ELR (cell line): ENCODE data around the gene THRB.

Experiments
- DNase-seq: peaks from one replicate; pipeline ENCODE4 v3.0.0-alpha.2; 2015; ENCODE audit warnings: low read depth

The THRB gene

DNA sequence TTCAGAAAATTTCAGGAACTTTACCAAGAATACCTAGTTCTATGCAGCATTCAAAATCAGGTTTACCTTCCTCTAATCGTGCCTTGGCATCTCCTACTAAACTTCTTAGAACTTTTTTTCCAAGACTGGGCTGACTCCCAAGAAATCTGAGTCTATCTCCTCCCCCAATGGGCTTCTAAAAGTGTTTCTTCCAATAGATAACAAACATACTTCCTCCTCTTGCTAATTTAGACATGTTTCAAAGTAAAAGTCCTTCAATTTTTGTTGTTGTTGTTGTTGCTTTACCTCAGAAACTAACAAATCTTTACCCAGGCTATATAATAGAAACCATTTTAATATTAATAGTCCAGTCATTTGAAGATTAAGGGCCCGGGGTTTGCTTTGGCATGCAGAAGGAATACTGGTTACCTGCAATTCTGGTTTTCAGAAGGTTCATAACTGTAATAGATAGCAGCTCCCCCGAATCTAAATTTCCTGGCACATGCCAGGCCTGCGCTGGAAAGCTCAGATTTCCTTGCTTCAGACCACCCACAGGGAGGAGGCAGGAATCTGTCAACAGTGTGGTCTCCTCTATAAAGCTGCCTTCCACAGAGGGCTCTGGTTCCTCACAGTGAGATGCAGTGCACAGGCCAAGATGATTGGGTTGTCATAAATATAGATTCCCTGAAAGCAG, 188.7 kb downstream of the THRB start:
- DNase-seq = no peak

- DNase-seq = no peak
Observed at GRCh38 chr3:24303057-24303754, 191.4 kb downstream of the THRB start.

DNA sequence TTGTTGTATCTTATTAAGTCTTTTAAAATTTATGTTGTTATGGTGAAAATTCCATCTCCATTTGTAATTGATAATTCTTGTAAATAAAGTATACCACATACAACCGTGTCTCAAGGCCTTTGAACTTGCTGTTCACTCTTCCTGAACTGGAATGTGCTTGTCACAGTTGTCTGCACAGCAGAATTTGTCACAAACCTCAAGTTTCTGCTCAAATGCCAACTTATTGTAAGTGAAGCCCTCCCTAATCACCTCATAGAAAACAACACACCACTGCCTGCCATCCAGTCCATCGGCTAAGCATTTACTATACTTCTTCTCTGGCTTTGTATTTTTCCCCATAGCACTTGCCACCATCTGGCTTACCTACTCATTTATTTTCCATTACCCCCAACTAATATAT, 192.3 kb downstream of the THRB start:
- no peak for DNase-seq

- no peak for DNase-seq
Observed at GRCh38 chr3:24300949-24301348, 193.7 kb downstream of the THRB start.

DNA sequence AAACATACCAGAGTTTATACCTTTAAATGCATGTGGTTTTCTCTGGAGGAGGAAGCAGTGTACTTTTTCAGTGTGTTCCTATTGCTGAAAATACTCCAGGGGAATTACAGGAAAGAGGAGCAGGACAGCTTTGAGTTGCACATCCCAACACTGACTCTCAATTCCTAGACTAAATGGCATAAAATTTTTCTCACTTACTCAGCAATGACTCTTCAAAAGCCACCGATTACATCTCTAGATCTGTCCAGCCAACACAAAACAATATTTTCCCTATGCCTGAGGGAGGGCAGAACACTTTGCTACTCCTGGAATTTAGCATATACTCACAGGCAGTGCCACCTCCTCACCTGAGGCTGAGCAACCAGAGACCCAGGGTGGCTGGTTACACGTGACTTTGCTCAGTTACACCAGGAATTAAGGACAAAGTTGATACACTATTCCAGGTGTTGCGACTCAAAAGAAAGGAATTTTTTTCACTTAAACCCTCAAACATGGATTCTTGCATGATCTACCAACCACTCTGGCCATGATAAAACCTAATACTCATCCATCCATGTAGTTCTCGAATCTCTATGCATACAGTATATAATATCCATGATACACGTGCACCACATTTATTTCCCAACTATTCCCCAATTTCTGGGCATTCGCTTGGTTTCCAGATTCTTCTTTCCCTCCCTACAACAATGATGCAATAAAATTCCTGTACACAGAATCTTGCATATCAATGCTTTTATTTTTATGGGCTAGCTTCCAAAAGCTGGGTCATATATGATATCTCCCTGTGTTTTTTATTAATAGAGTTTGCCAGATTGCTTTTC, 194.6 kb downstream of the THRB start:
- peak; percentile 79 for DNase-seq

DNA sequence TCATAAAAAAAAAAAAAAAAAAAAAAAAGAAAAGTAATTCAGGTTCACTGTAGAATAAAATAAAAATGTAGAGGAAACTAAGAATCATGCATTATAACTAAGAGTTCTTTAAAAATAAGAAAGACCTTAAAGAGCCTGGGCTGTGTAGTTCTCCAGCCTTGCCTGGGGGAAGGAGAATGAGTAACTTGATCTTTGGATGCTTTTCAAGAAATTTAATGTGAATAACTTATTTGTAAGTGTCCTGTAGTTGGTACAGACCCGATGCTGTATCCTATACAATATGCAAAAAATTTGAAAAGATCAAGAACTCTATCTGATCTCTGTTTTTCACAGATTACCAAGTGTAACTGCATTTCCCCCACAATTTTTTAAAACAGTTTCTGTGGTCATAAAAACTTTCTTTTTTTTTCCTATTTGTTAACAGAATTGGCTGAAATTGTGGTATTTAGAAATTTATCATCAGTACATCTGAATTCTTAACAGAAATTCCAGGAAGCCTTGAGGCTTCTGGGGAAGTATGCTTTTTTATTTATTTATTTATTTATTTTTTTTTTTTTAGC, 195.3 kb downstream of the THRB start:
- peak; percentile 71 for DNase-seq

DNA sequence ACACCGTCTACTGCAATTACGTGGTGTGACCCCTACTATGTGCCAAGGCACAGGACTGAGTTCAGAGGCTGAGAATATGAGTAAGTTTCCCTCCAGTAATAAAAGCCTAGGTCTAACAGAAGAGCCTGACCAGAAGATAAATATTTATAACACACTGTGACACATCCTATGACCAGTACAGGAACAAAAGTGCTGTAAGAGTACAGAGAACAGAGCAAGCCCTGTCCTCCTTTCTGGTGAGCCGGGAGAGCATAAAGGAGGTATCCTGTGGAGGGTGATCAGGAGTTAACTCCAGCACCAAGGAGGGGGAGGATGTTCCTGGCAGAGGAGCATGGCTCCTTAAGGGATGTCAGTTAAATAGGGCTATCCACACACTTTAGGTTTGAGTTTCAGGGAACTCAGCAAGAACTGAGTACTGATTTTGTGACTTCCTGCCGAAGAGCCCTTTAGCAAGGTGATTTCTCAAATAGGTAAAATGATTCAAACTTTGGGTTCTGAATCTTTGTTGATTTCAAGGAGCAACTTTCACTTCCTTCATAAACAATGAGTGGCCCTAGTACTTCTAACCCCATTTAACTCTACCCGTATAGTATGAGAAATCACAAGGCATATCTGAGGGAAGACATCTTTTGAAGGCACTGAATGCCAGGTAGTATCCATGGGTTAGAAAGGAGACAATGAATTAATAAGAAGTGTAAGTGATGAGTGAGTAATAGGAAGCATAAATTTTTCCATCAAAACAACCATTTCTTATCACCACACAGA, 198.0 kb downstream of the THRB start:
- peak; percentile 85 for DNase-seq

GRCh38 chr3:24294150-24294549, 200.5 kb downstream of the THRB start:
- no peak for DNase-seq

DNA sequence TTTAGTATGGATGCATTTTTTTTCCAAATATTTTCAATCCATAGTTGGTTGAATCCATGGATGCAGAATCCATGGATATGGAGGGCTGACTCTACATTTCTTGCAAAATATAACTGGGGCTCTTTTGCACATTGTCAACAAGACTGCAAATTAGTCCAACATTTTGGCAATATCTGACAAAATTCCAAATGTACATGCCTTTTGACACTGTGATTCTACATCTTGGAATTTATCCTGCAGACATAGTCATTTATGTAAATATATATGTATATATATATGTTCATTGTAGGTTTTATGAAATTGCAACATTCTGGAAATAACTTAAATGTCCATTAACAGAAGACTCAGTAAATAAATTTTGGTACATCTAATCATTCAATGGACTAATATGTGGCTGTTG, 203.0 kb downstream of the THRB start:
- DNase-seq = no peak

DNA sequence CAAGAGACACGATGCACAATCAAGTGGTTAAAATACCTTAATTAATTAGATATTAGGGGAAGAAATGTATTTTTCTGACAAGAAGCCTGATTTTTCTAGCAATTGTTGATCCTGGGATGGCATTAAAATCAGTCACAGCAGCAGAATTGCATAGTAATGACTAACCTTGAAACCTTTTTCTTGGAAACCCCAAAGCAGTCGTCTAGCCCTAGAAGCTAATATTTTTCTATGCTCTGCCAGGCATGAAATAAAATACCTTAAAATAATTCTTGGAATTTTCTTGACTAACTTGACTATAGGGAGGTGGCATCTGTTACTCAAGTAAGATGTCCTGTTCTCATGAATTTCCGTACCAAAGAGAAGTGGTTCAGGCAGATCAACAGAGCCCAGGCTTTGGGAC, 204.1 kb downstream of the THRB start:
- no peak for DNase-seq

- no peak for DNase-seq
Observed at GRCh38 chr3:24288496-24289236, 206.0 kb downstream of the THRB start.

GRCh38 chr3:24287755-24288450, 206.7 kb downstream of the THRB start:
- no peak for DNase-seq

- DNase-seq = no peak
Observed at GRCh38 chr3:24286405-24286804, 208.2 kb downstream of the THRB start.

DNA sequence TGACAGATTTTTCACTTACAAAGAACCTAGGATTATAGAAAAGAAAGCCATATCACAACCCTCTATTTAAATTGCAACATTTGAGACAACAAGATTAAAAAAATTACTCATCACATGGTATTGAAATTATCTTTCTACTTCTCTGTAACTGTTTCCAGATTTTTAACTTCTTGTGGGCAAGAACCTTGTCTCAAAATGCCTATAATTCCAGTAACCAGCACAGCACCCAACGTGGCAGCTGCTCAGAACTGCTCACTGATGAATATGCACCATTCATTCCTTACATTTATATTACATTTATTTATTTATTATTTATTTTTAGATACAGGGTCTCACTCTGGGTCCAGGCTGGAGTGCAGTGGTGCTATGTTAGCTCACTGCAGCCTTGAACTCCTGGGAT, 216.1 kb downstream of the THRB start:
- DNase-seq = no peak

DNA sequence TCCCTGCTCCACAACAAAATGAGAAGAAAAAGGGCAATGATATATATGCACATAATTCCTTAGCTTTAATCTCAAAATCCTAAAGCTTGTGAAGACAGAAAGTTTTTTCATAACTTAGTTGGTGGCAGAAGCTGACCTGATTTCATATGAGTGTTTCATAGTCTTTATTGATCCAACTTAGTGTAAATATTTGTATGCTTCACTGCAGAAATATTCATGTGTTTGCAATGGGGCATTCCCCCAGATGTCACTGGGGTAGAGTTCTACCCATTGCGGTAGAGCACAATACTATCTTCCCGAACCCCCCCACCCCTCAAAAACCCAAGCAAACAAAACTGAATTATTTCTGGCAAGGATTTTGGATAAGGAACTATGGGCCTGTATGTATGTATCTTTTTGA, 221.2 kb downstream of the THRB start:
- DNase-seq = no peak

DNA sequence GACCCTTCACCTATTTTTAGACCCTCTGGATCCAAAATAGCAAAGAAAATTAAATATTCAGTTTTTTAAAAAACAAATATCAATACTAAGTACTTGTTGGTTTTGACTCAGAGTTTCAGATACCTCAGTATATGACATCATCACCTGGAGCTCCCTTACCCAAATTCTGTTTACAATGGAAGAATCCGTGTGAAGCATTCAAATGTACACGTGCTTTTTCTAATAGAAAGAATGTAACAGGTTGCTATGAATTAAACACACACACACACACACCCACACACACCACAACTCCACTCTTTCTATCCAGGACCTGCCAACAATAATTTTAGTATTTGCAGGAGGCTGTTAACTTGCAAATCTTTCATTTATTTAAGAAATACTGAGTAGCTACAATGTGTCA, 221.8 kb downstream of the THRB start:
- no peak for DNase-seq

GRCh38 chr3:24272408-24272807, 222.2 kb downstream of the THRB start:
- no peak for DNase-seq

GRCh38 chr3:24271228-24271627, 223.4 kb downstream of the THRB start:
- no peak for DNase-seq

- no peak for DNase-seq
Observed at GRCh38 chr3:24270744-24271143, 223.9 kb downstream of the THRB start.

- no peak for DNase-seq
Observed at GRCh38 chr3:24270204-24270691, 224.4 kb downstream of the THRB start.
